NCI-H146 treated with DMSO at 0.1 percent for 48 hours (cell line): ENCODE data around the gene TIPARP.
A peak's percentile ranks its signal among the peaks of the same experiment; 100 is the strongest.

ENCODE experiments used
- DNase-seq: peaks from one replicate; lab custom pipeline; 2025; ENCODE audit not compliant: unreplicated experiment; lab: John Stamatoyannopoulos, UW

TIPARP gene

DNA sequence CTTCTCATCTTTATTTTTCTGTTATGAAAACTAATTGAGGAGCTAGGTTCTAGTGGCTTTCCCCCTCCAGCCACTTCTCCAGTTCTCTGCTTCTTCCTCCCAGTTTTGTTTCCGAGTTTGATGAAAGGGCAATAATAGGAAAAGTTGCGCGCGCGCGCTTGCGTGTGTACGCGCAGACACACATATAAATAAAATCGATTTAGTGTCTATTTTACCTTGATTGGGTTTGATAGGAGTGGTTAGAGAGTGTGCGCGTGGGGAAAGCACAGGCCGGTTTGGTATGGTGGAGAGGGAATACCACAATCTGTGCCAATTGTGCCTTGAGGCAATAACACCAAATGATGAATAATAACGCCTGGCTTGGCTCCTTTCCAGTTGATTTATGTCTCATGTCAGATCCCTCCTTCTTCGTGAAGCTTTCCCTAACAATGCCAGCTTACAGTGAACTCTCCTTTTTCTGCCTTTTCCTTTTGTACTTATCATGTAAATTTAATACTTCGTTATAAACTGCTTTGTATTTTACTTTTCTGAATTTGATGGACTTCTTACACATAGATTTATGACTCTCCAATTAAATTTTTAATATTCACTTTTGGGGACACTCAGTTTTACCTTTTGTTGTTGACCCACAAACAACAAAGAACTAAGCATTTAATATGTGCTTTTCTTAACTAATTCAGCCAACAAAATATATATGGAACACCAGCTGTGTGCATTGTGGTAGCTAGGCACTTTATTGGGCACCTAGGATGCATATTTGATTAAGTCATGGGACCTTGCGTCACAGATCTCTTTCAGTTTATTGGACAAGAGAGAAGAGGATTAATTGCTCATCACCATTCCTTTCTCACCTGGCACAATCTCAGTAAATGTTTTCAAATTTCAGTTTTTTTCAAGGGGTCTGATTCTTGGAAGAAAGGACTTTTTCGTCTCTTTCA lies 1.7 kb downstream of the TIPARP start:
- DNase-seq = peak; percentile 88

DNA sequence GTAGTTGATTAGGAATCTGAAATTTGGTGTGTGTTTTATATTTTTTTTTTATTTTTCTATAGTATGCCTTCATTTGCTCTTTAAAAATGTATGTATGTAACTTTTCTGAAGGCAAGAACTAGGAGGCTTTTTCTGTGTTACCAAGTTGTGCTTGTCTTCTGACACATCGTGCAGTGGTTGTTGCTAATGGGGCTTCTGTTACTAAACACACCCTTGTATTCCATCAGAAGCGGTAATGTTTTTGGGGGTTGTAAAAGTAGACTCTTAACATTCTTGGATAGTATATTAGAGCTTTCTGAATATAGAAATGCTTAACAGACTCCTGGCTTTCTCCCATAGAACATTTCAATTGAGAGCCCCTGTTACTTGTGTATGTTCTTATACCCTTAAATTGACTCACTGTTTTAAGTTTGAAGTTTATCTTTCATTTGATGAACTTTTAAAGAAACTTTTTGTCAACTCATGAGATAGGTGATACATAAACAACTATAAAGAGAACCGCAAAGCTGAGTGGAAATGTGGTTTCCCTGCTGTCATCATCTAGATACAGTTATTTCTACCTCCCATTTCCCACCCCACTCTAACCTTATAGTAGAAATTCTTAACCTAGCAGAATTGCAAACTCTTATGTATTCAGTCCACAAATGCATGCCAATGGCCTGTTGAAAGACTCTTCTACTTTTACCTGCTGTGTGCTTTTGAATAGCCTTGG lies 2.5 kb downstream of the TIPARP start:
- no peak for DNase-seq

DNA sequence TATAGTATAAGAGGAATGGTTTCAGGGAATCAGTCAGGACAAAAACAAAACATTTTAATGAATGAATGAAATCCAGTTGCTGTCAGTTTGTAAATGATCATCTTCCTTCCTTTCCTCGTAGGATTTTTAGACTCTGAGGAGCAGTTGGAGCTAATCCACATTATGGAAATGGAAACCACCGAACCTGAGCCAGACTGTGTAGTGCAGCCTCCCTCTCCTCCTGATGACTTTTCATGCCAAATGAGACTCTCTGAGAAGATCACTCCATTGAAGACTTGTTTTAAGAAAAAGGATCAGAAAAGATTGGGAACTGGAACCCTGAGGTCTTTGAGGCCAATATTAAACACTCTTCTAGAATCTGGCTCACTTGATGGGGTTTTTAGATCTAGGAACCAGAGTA lies 3.1 kb downstream of the TIPARP start:
- DNase-seq = no peak

DNA sequence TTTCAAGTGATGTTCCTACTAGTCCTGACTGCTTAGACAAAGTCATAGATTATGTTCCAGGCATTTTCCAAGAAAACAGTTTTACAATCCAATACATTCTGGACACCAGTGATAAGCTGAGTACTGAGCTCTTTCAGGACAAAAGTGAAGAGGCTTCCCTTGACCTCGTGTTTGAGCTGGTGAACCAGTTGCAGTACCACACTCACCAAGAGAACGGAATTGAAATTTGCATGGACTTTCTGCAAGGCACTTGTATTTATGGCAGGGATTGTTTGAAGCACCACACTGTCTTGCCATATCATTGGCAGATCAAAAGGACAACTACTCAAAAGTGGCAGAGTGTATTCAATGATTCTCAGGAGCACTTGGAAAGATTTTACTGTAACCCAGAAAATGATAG lies 3.8 kb downstream of the TIPARP start:
- DNase-seq = no peak

DNA sequence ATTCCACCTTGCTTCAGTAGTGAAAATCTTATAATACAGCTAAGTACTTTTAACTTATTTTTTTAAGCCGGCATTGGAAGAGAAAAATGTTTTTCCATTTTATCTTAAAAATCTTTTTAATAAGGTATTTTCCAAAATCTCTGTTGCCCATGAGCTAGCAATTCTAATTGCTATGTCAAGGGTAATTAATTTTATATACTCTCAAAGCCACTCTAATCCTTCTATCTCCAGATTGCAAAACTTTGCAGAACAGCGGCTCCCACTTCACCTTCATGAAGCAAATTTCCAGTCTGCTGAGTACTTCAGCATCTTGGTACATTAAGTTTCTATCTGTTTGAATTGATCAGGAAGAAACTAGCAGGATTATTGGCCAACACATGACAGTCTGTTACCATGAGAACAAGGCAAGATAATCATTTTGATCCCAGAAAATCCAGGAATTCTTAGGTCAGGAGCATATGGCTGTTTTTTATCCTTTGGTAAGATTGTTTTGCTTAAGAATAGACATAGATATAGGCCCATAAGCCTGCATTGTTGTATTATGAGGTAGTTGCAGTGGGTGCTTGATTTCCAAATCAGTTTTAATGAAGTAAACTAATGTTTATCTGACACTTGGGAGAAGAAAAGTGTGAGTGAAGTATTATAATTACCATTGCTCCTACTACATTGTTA lies 6.0 kb downstream of the TIPARP start:
- no peak for DNase-seq

DNA sequence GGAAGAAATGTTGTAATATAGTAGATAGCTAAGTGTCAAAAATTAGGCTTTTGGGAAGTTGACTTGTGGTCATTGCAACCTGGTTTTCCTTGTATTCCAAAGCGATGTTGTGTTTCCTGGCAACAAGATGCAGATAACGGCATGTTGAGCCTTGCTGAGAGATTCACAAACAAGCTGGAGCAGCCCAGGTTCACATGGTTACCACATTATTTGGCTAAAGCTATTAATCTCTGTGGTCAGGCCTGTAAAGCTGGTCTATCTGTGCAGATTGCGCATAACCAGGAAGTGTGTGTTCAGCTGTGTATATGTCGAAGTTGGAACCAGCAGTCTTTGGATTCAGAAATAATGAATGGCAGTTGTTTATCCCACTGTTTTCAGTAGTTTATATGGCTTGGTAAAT lies 6.6 kb downstream of the TIPARP start:
- peak; percentile 96 for DNase-seq

DNA sequence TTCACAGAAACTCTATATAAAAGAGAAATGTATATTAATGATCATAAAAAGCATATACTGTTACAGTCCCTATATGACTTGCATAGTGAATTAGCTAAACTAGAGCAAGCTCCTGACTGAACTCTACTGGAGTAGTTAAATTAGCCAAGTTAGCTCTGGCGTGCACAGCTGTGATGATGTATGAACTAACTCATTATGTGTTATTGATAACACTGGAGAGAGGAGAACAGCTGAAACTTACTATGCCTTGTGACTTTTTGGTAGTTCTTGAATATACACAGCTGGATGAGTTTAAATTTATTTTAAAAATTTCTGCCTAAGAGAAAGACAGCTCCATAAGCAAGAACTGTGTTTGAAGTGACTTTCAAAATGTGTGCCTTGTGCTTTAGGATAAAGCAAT lies 8.1 kb downstream of the TIPARP start:
- DNase-seq = peak; percentile 54

DNA sequence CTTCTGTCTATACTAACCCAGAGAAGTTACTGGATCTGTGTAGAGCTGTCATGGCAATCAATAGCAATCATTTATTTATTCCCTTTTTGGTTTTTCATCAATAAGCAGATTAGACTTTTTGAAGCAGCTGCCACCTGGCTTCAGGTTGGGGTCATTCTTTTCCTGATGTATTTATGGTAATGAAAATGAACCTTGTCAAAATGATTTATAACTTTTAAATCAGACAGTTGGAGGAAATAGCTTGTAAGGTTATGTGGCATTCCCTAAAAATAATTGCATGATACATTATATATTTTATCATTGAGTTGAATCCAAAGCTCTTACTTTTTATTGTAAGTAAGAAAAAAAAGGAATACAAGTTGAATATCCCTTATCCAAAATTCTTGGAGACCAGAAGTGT lies 8.6 kb downstream of the TIPARP start:
- DNase-seq = peak; percentile 47

DNA sequence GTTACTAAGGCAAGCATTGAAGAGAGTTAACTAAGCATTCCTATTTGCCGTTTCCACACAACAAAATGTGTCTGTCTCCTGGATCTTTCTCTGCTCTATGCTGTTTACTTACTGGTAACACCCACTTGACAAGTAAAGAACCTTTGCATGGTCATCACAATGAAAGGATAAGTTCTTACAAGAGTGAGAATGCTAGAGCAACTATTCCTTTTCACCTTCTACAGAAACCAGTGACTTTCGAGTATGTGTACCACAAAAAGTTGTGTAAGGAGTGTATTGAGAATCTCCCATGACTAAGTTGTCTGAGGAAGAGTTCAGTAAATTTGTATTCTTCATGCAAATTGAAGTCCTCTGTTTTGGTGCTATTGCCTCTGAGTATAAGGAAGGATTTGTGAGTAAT lies 10.8 kb downstream of the TIPARP start:
- peak; percentile 30 for DNase-seq

DNA sequence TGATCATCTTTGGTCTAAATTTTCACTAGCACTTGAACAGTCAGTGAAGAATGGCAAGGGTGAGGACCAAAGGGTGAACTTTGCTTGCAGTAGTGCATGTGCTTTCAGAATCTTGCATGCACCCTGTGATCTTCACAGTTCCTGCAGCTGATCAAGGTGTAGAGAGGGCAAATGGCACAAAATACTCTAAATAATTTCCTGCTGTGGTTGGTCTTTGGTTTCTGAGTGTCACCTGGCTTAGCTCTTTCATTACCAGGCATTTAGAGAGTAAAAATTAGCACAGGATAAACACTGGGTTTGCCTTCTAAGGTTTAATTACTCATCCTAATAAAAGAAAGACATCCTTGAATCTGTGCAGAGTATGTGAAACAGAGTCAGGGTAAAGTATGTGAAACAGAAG lies 11.4 kb downstream of the TIPARP start:
- peak; percentile 79 for DNase-seq

DNA sequence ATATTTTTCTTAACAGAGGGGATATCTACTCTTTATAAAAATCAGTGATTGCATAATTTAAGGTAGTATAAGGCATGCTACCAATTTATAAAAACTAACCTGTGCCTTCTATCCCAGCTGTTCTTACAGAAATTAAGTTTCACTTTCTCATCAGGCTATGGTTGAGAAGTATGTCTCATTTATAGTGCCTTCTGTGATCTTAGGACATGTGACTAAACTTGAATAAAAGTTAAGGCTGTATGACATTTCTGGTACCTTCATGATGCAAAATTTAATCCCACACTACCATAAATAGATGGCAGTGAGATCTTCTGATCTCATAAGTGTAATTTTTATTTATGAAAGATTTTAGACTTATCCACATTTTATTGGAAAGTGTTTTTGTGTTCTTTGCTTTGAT lies 12.6 kb downstream of the TIPARP start:
- DNase-seq = no peak

DNA sequence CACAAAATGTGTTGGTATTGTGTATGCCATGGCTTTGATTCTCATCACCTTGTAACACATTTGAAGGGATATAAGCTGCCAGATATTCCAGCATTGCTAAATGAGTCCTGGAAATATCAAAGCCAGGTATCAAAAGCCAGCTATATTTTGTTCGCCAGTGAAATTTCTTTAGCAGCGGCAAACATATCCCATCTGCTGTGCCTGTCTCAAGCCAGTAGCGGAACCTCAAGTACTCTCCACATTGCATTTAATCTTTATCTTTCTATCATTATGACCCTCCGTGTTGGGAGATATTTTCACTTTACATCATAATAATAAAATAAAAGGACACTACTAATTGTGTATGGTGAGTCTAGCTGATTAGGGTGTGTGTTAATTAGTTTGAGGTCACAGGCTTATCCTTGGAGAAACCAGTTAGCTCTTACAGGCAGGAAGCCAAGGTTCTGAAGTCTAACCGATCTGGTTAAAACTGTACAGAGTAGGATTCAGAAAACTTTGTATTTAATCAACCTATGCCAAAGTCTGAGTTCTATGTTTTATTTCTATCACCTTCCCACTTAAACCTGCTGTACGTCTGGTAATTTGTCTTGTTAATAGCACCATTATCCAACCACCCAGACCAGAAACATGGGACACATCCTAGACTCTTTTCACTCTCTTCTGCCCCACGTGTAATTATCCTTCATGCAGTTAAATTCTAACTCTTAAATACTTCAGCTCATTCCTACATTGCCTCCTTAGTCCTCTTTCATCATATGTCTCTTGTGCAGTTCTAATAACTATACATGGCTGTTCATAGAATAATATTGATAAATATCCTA lies 14.5 kb downstream of the TIPARP start:
- no peak for DNase-seq

DNA sequence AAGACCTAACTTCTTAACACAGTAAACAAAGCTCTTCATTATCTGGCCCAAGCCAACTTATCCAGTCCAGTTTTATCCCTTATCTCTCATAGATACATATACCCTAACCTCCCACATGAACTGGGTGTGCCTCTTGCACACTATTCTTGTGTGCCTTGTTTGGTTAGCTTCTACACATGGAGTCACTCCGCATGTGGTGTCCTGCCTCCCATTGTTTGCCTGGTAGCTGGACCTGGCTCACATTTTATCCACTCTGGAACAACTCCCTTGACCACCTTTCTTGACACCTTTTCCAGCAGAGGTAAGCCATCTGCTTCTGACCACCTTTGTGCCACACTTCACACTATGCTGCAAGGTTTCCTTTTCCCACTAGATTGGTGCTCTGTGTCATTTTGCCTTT lies 15.2 kb downstream of the TIPARP start:
- DNase-seq = peak; percentile 92

DNA sequence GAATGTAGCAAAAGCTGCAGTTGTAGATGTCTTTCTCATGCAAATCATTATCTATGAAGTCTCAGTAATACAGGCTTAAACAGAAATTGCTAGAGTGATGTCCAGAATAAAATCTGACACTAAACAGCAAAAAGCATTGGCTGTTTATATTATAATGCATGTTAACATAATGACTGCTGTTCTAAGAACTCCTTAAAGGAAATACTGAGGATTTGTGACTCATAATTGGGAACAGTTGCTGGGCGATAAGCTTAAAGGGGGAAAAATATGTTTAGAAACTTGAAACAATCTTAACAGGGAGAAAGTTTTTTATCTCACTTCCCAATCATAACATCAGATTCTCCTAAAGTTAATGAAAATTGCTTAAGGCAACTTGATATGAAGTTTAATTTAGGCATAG lies 17.5 kb downstream of the TIPARP start:
- no peak for DNase-seq

DNA sequence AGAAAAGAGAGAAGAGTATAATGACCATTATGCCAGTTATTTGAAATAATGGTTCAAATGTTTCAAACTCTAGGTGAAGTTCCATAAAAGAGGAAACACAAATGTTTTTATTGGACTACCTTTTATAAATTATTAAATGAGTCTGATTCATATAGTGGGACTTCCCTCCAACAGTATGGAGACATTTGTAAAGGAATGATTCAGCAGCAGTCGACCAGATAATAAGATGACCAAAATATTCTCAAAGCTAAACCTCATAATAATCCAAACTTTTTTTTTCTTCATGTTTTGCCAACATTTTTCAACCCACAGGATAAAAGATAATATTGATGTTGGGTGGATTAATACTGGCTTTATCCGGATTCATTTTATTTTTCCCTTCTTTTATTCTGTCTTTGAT lies 18.8 kb downstream of the TIPARP start:
- no peak for DNase-seq

DNA sequence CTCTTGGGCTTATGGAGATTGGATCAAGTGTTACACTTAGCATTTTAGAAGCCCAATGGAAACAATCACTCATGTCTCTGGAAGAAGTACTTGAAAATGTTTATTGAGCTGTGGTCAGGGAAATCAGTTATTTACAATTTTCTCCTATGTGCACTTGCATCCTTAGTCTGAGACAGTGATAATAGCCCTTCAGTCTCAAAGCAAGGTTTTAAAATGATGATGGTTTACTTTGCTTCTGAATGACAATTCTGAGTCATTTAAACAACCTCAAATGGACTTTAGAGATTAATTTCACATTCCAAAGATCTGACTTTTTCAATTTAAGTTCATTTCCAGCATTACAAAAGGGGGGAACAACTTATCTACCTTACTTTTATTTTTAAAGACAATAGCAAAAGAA lies 20.1 kb downstream of the TIPARP start:
- no peak for DNase-seq

DNA sequence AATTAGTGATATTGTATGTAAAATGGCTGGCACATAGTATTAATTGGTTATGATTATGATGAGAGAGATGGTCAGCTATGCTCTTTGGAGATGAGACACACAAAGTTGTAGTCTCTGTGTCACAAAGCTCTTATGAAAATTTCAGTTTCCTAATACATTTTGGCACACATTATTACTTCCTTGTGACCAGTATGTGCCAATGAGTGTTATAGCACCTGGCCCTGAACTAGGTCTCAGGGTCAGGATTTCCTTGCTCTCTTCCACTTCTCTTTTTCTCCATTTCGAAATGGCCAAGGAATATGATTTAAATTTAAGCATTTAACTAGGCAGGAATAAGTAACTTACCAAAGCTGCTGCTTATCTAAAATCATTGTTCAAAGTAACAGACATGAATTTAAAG lies 28.0 kb downstream of the TIPARP start:
- DNase-seq = no peak

DNA sequence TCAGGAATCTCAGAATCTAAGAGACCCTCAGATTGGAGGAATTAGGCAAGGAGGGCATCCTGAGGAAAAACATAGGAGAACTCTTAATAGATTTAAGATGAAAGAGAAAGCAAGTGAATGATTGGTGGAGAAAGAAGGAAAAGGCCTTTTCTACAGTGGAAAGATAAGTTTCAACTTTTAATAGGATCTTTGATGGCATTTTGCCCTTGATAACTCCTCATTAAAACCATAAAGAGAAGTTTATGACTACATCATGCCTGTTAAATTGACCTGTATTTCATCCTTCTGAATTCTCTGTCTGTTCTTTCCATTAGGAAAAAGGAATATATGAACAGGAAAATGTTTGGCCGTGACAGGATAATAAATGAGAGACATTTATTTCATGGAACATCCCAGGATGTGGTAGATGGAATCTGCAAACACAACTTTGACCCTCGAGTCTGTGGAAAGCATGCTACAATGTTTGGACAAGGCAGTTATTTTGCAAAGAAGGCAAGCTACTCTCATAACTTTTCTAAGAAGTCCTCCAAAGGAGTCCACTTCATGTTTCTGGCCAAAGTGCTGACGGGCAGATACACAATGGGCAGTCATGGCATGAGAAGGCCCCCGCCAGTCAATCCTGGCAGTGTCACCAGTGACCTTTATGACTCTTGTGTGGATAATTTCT lies 30.1 kb downstream of the TIPARP start:
- DNase-seq = no peak

DNA sequence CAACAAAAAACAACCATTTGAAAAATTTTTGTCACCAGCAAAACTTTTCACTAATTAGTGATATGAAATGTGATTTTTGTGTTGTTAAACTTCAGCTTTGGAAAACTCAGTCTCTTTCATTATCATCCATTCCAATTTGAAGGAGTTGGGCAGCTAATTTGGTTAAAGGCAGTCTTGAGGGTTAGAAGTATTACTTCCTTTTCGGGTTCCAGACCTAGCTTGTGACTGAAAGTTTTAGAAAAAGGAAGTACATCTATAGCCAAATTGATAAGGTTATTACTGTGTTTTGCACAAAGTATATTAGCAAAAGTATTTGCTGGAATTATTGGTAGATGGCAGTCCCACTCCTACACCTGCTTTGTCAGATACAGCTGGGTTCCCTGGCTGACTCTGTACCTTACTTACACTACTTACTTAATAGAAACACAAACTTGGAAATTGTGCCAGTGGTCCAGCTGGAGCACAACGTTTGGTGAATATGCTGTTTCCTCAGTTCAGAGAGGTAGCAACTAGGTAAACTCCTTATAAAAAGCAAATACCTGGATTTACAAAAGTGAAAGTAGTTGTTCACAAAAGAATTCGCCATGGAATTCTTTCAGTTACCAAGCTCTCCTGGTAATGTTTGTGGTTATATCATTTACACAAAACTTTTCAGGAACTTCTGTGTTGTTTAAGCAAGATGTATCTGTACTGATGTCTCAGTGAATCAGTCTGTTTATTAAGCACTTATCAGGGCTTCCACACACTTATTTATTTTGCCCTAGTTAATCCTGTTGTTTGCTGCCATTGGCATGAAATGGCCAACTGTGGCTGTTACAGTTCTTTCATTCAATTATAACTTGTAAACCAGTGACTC lies 31.6 kb downstream of the TIPARP start:
- no peak for DNase-seq

DNA sequence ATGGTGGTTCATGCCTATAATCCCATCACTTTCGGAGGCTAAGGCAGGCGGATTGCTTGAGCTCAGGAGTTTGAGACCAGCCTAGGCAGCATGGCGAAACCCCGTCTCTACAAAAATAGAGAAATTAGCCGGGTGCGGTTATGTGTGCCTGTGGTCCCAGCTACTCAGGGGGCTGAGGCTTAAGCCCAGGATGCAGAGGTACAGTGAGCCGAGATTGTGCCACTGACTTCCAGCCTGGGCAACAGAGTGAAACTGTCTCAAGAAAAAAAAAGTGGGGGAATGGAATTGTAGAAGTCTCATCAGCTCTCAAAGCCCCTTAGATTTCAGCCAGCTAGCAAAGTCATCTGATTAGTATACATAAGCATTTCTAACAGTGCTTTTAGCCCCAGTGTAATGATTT lies 33.2 kb downstream of the TIPARP start:
- DNase-seq = no peak
